ENCODE data around the gene ATOH1.

ATOH1 gene

GRCh38 chr4:93828332-93828994, at the start of gene ATOH1:
ATOH1 (plus strand) TSS chr4:93828753; CDS start chr4:93828927, 174 bp downstream.
- DNase-seq: peak in 1 of 14 donors; percentile 13

- DNase-seq: no peak
Observed at GRCh38 chr4:93779228-93779627, 49.3 kb upstream of the ATOH1 start.

DNA sequence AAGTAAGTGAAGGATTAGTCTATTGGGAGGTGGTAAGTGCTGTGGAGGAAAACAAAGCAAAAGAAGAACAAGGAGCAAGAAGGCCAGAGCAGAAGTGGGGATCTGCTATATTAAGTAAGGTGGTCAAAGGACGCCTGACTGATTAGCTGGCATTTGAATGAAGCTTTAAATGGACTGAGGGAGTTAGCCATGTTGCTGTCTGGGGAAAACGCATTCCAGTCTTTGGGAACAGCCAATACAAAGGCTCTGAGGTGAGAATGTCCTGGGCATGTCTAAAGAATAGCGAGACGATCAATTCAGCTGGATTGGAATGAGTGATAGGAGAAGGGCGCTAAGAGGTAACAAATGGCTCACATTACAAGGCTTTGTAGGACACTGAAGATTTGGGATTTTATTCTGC, 48.5 kb upstream of the ATOH1 start:
- no peak for DNase-seq

DNA sequence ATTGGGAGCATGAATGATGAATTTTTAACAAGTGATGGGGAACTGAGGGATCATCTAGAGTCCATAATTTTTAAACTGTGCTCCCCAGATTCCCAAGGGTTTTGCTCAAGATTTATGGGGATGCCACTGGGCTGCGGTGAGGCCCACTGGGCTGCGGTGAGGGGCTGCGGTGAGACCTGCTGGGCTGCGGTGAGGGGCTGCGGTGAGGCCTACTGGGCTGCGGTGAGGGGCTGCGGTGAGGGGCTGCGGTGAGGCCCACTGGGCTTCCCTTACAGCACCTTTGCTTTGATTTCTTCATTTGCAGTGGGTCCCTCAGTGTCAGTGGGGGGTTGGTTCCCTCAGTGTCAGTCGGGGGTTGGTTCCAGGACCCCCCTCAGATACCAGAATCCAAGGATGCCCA, 47.4 kb upstream of the ATOH1 start:
- DNase-seq: no peak

DNA sequence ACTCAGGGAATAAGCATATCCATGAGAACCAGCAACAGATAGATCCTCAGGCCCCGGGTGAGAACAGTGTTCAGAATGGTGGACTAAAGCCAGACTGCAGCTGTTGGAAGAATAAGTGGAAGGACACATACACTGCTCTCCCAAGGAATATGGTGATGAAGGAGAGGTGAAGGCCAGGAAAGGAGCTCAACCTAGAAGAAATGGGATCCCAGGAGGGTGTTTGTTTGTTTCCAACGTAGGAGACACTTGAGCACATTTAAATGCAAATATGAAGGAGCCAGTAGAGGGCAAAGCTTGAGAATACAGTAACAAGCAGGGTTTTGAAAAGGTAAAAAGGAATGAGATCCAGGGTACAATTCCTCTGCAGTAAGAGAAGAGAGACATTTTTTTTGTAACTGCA, 42.4 kb upstream of the ATOH1 start:
- DNase-seq: no peak

GRCh38 chr4:93788712-93789111, 39.8 kb upstream of the ATOH1 start:
- no peak for DNase-seq

GRCh38 chr4:93791570-93792195, 36.9 kb upstream of the ATOH1 start:
- peak in 8 of 14 donors; percentile 1 to 25 (median 13) for DNase-seq

GRCh38 chr4:93802045-93802444, 26.5 kb upstream of the ATOH1 start:
- DNase-seq: no peak

- DNase-seq: peak in 2 of 14 donors; percentile 11 to 14
Observed at GRCh38 chr4:93809773-93810172, 18.8 kb upstream of the ATOH1 start.

GRCh38 chr4:93810340-93810992, 18.1 kb upstream of the ATOH1 start:
- DNase-seq: no peak

GRCh38 chr4:93813092-93813491, 15.5 kb upstream of the ATOH1 start:
- no peak for DNase-seq

DNA sequence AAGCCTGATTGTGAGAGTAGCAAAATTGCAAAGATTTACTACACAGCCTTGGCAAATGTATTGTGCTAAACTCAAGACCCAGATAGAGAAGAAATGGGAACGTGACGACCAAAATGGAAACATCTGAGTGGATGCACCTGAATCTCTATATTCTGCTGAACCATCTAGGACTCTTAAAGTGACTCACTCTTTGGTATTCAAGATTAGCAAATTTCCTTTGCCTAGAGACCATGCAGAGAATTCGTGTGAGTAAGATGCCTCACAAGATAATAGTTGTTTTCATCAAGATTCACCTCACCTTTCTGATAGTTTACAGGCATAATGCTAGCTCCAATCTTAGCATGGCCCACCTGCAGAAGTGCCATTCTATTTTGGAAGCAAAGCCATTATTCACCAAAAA, 14.4 kb upstream of the ATOH1 start:
- no peak for DNase-seq

GRCh38 chr4:93814722-93815121, 13.8 kb upstream of the ATOH1 start:
- DNase-seq: peak in 5 of 14 donors; percentile 10 to 36 (median 12)

GRCh38 chr4:93825551-93826216, 2.9 kb upstream of the ATOH1 start:
- no peak for DNase-seq

- no peak for DNase-seq
Observed at GRCh38 chr4:93827272-93827947, 1.1 kb upstream of the ATOH1 start.

- DNase-seq: no peak
Observed at GRCh38 chr4:93828995-93829819, 654 bp downstream of the ATOH1 start.

- no peak for DNase-seq
Observed at GRCh38 chr4:93829820-93830687, 1.5 kb downstream of the ATOH1 start.

- no peak for DNase-seq
Observed at GRCh38 chr4:93831716-93832496, 3.4 kb downstream of the ATOH1 start.

GRCh38 chr4:93834249-93835066, 5.9 kb downstream of the ATOH1 start:
- DNase-seq: no peak

Measured in C1 segment of cervical spinal cord (tissue), 14 donors.